H9 (cell line): ENCODE data around the gene TP53. TPM values are rescaled to one million over a fixed set of nuclear protein-coding genes. Genes with fewer than 3 reads are reported as not detected.
"Not testable (repeated sequence)": the region's sequence is repeated elsewhere in the genome, so short reads cannot be mapped to it uniquely, and the experiment has no call there.

Experiments
- DNase-seq: peaks from one replicate; pipeline ENCODE4 v3.0.0-alpha.2; 2017
- H2AFZ ChIP-seq: one replicate; pipeline ENCODE4 v1.6.1; 2013; ENCODE audit warnings: mild to moderate bottlenecking, low read length, control low read depth, moderate library complexity
- H2AK5ac ChIP-seq: 2 replicates; pipeline ENCODE4 v1.6.1; 2013; ENCODE audit warnings: low read length, control low read depth, mixed read lengths; ENCODE audit not compliant: insufficient read length
- H2BK120ac ChIP-seq: one replicate; pipeline ENCODE4 v1.6.1; 2013; ENCODE audit warnings: low read depth, mild to moderate bottlenecking, low read length, control low read depth, inconsistent platforms; ENCODE audit not compliant: poor library complexity, severe bottlenecking
- H2BK12ac ChIP-seq: 2 replicates; pipeline ENCODE4 v1.6.1; 2013; ENCODE audit warnings: low read length, control low read depth, mixed read lengths, low read depth; ENCODE audit not compliant: insufficient read length
- H2BK15ac ChIP-seq: 2 replicates; pipeline ENCODE4 v1.6.1; 2013; ENCODE audit warnings: low read depth, low read length, control low read depth
- H2BK20ac ChIP-seq: one replicate; pipeline ENCODE4 v1.6.1; 2013; ENCODE audit warnings: low read depth, mild to moderate bottlenecking, low read length, control low read depth, inconsistent platforms; ENCODE audit not compliant: poor library complexity, severe bottlenecking
- H2BK5ac ChIP-seq: 2 replicates; pipeline ENCODE4 v1.6.1; 2013; ENCODE audit warnings: low read length, control low read depth, mixed read lengths; ENCODE audit not compliant: insufficient read length
- H3K14ac ChIP-seq: 2 replicates; pipeline ENCODE4 v1.6.1; 2013; ENCODE audit warnings: low read length, control low read depth; ENCODE audit not compliant: insufficient read depth
- H3K18ac ChIP-seq: 2 replicates; pipeline ENCODE4 v1.6.1; 2013; ENCODE audit warnings: low read depth, mild to moderate bottlenecking, mixed read lengths, low read length, control low read depth; ENCODE audit not compliant: insufficient read length
- H3K23ac ChIP-seq: 2 replicates; pipeline ENCODE4 v1.6.1; 2013; ENCODE audit warnings: low read length, control low read depth, mixed read lengths, low read depth; ENCODE audit not compliant: insufficient read length
- H3K23me2 ChIP-seq: 2 replicates; pipeline ENCODE4 v1.6.1; 2013; ENCODE audit warnings: low read depth, mild to moderate bottlenecking, mixed read lengths, low read length, control low read depth; ENCODE audit not compliant: insufficient read length, poor library complexity, severe bottlenecking
- H3K27ac ChIP-seq: 2 replicates; pipeline ENCODE4 v1.5.1; 2013; ENCODE audit warnings: low read length, control low read depth, mixed read lengths, low read depth; ENCODE audit not compliant: insufficient read length
- H3K27me3 ChIP-seq: 2 replicates; pipeline ENCODE4 v1.6.1; 2013; ENCODE audit warnings: low read length, control low read depth, inconsistent platforms; ENCODE audit not compliant: insufficient read depth
- H3K4ac ChIP-seq: 2 replicates; pipeline ENCODE4 v1.6.1; 2013; ENCODE audit warnings: low read depth, mild to moderate bottlenecking, control low read depth, inconsistent platforms, low read length, moderate library complexity
- H3K4me1 ChIP-seq: 2 replicates; pipeline ENCODE4 v1.6.1; 2013; ENCODE audit warnings: low read length, control low read depth, inconsistent platforms; ENCODE audit not compliant: insufficient read depth
- H3K4me2 ChIP-seq: 2 replicates; pipeline ENCODE4 v1.6.1; 2013; ENCODE audit warnings: low read length, control low read depth, mixed read lengths; ENCODE audit not compliant: insufficient read length, insufficient read depth
- H3K56ac ChIP-seq: 2 replicates; pipeline ENCODE4 v1.6.1; 2013; ENCODE audit warnings: low read depth, mild to moderate bottlenecking, mixed read lengths, low read length, control low read depth; ENCODE audit not compliant: insufficient read length
- H3K79me1 ChIP-seq: 2 replicates; pipeline ENCODE4 v1.6.1; 2013; ENCODE audit warnings: low read depth, mild to moderate bottlenecking, moderate library complexity, low read length, control low read depth, inconsistent platforms; ENCODE audit not compliant: insufficient read depth, poor library complexity, severe bottlenecking
- H3K79me2 ChIP-seq: 2 replicates; pipeline ENCODE4 v1.6.1; 2013; ENCODE audit warnings: low read length, control low read depth, inconsistent platforms; ENCODE audit not compliant: insufficient read depth
- H3K9ac ChIP-seq: 2 replicates; pipeline ENCODE4 v1.6.1; 2013; ENCODE audit warnings: low read length, control low read depth, mixed read lengths; ENCODE audit not compliant: insufficient read length; ENCODE audit errors: extremely low read depth
- H3K9me3 ChIP-seq: one replicate; pipeline ENCODE4 v1.6.1; 2013; ENCODE audit warnings: low read depth, low read length, inconsistent platforms; ENCODE audit not compliant: control insufficient read depth
- H3T11ph ChIP-seq: one replicate; pipeline ENCODE4 v1.6.1; 2013; ENCODE audit warnings: mild to moderate bottlenecking, low read length, control low read depth, inconsistent platforms
- H4K20me1 ChIP-seq: one replicate; pipeline ENCODE4 v1.6.1; 2013; ENCODE audit not compliant: control insufficient read depth, insufficient read length, insufficient read depth
- H4K5ac ChIP-seq: 2 replicates; pipeline ENCODE4 v1.6.1; 2013; ENCODE audit warnings: low read depth, mild to moderate bottlenecking, mixed read lengths, low read length, control low read depth; ENCODE audit not compliant: insufficient read length
- H4K8ac ChIP-seq: replicated peaks from 2 replicates; pipeline ENCODE4 v1.6.1; 2013; ENCODE audit warnings: low read length, control low read depth, mixed read lengths, low read depth; ENCODE audit not compliant: insufficient read length
- H4K91ac ChIP-seq: 2 replicates; pipeline ENCODE4 v1.6.1; 2013; ENCODE audit warnings: low read depth, mild to moderate bottlenecking, moderate library complexity, mixed read lengths, low read length, control low read depth; ENCODE audit not compliant: insufficient read length
- H3K27ac Mint-ChIP-seq, 3 experiments: 2 replicates in 2 of 3; 3 replicates in 1 of 3; pipeline ENCODE4 v1.8.0; 2020 to 2021; ENCODE audit warnings: mixed read lengths in 3 of 3, mild to moderate bottlenecking in 1 of 3, moderate library complexity in 1 of 3
- H3K27me3 Mint-ChIP-seq: 2 replicates; pipeline ENCODE4 v1.8.0; 2021; ENCODE audit warnings: low read depth, mild to moderate bottlenecking, moderate library complexity, mixed read lengths
- H3K36me3 Mint-ChIP-seq, 3 experiments: 2 replicates in 2 of 3; 3 replicates in 1 of 3; pipeline ENCODE4 v1.8.0; 2020 to 2021; ENCODE audit warnings: low read depth in 3 of 3, mixed read lengths in 3 of 3; ENCODE audit not compliant: insufficient read depth in 1 of 3
- H3K4me1 Mint-ChIP-seq, 2 experiments: 2 replicates each; pipeline ENCODE4 v1.8.0; 2020; ENCODE audit warnings: mixed read lengths in 2 of 2
- H3K4me3 Mint-ChIP-seq, 2 experiments: 2 replicates in 1 of 2; 3 replicates in 1 of 2; pipeline ENCODE4 v1.8.0; 2020 to 2021; ENCODE audit warnings: mild to moderate bottlenecking in 2 of 2, mixed read lengths in 2 of 2, moderate library complexity in 1 of 2
- H3K9me3 Mint-ChIP-seq, 2 experiments: 2 replicates in 1 of 2; 3 replicates in 1 of 2; pipeline ENCODE4 v1.8.0; 2020; ENCODE audit warnings: mild to moderate bottlenecking in 2 of 2, mixed read lengths in 2 of 2, moderate library complexity in 1 of 2
- CTCF ChIP-seq: fragments of 200-600 bp; sonication (generic); conservative IDR thresholded peaks from 3 replicates; pipeline ENCODE4 v1.8.0; 2021; ENCODE audit warnings: antibody characterized with exemption, mild to moderate bottlenecking
- WGBS: extraction: QIAGEN DNeasy Blood & Tissue Kit; methylation state at CpG from one replicate; pipeline ENCODE4 v1.1.7; 2013; ENCODE audit warnings: missing lambda C conversion rate, low lambda C conversion rate, mixed read lengths; ENCODE audit not compliant: insufficient read length; ENCODE audit errors: extremely low coverage; 5-methylcytosine and 5-hydroxymethylcytosine counted together
- total RNA-seq: library from RNA; stranded (reverse); gene quantifications from 2 replicates; pipeline ENCODE4 v1.2.1, GENCODE V29; 2021

Gene TP53
- total RNA-seq, 1 experiment from 2014 or later = 163 TPM

- Histone ChIP-seq H2BK12ac (no peak overlapping the region), H4K8ac (no peak overlapping the region), H2AK5ac (no peak overlapping the region), H3K56ac (no peak overlapping the region), H3K18ac (no peak overlapping the region), H3K9me3 (no peaks in the 10 kb centered on the region), H3T11ph (no peak overlapping the region), H2BK5ac (no peak overlapping the region), H2BK20ac (no peak overlapping the region), H3K14ac (no peak overlapping the region), H2AFZ (no peak overlapping the region), H3K27ac (no peak overlapping the region), H3K23me2 (no peaks in the 10 kb centered on the region), H4K20me1 (no peaks in the 10 kb centered on the region), H3K79me2 (no peaks in the 10 kb centered on the region), H3K4ac (no peak overlapping the region), H4K5ac (no peak overlapping the region), H3K4me1 (no peaks in the 10 kb centered on the region), H3K23ac (no peak overlapping the region), H4K91ac (no peak overlapping the region), H2BK15ac (no peak overlapping the region), H3K27me3 (peaks cover 2% of the 10 kb centered on the region), H2BK120ac (no peak overlapping the region), H3K4me2 (no peak overlapping the region), H3K79me1 (no peaks in the 10 kb centered on the region), H3K9ac (no peak overlapping the region)
- Mint-ChIP-seq H3K9me3 (no peaks in the 10 kb centered on the region; a peak in 3 of 5 replicates), H3K36me3 (no peaks in the 10 kb centered on the region), H3K27ac (no peak overlapping the region), H3K27me3 (peaks cover 29% of the 10 kb centered on the region), H3K4me3 (no peak overlapping the region), H3K4me1 (peaks cover 0 to 4% of the 10 kb centered on the region in 2 experiments; a peak in 3 of 4 replicates)
- TF ChIP-seq CTCF = no peak
- no CpG with 5 or more reads among the region's 4 CpGs for WGBS
- DNase-seq = no peak
Measured at GRCh38 chr17:7644775-7645174, 42.5 kb downstream of the TP53 start.

- H2BK20ac ChIP-seq, H3K9ac ChIP-seq, H3K27ac Mint-ChIP-seq, H3K27ac ChIP-seq, H3K79me1 ChIP-seq, H2BK12ac ChIP-seq, H3K4me1 Mint-ChIP-seq, H2AFZ ChIP-seq, H3K23me2 ChIP-seq, H3K18ac ChIP-seq, H3K9me3 ChIP-seq, H4K91ac ChIP-seq, H3K79me2 ChIP-seq, H3K56ac ChIP-seq, DNase-seq, H3K4me2 ChIP-seq, H4K8ac ChIP-seq, H2BK15ac ChIP-seq, H4K20me1 ChIP-seq, H3K36me3 Mint-ChIP-seq, H3K4me3 Mint-ChIP-seq, H4K5ac ChIP-seq, H3K27me3 Mint-ChIP-seq, H3K9me3 Mint-ChIP-seq, H3T11ph ChIP-seq, H2AK5ac ChIP-seq, H3K27me3 ChIP-seq, H3K4ac ChIP-seq, H3K14ac ChIP-seq, H3K4me1 ChIP-seq, H2BK120ac ChIP-seq, H3K23ac ChIP-seq, H2BK5ac ChIP-seq: not testable (repeated sequence)
- no CpG with 5 or more reads among the region's 7 CpGs for WGBS
Measured at GRCh38 chr17:7641635-7642034, 45.7 kb downstream of the TP53 start.
